Fibroblast of villous mesenchyme (primary cell): Measurements from ENCODE around the gene CELA2B. TPM values are rescaled to one million over a fixed set of nuclear protein-coding genes. Genes with fewer than 3 reads are reported as not detected.
A peak's percentile ranks its signal among the peaks of the same experiment; 100 is the strongest.

ENCODE experiments used
- DNase-seq: peaks from one replicate; pipeline ENCODE4 v3.0.0-alpha.2; 2010; ENCODE audit warnings: low read depth
- H3K4me3 ChIP-seq: 2 replicates; pipeline ENCODE4 v1.5.1; 2011; ENCODE audit warnings: low read depth, mild to moderate bottlenecking, low read length
- CTCF ChIP-seq: IDR thresholded peaks from 2 replicates; pipeline ENCODE4 v1.5.1; 2012; ENCODE audit warnings: low read depth, mild to moderate bottlenecking, low read length; ENCODE audit not compliant: insufficient read depth
- total RNA-seq: library from RNA; depleted of rRNA; stranded (reverse); fragments of >200 nt; gene quantifications from 2 replicates; pipeline ENCODE4 v1.2.3, GENCODE V29; 2012

Gene CELA2B
- total RNA-seq, 1 donor = not detected

DNA sequence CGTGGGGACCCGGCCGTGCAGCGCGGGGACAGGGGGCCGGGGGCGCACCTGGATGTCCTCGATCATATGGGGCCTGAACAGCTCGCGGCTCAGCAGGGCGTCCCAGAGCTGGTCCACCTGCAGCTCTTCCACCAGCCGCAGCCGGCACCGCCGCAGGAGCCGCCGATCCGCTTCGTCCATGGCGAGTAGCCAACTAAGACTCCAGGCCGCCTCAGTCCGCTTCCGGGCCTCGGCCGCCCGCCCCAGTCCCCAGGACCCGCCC is 48.0 kb downstream of the CELA2B start, which contains the start of gene CASP9:
CASP9 (minus strand) TSS at position 195 of the 262 bp plus-strand sequence; CDS start at position 180, 15 bp downstream.
- TF ChIP-seq CTCF = no peak
- peak within 1 kb of the TSS; percentile 76 for H3K4me3 ChIP-seq
- no peak for DNase-seq

- peak overlapping the region; percentile 76 for H3K4me3 ChIP-seq
- TF ChIP-seq CTCF = no peak
Observed at GRCh38 chr1:15524283-15525049, 48.6 kb downstream of the CELA2B start.

GRCh38 chr1:15525050-15526020 is 49.4 kb downstream of the CELA2B start:
- DNase-seq = peak; percentile 11
- no peak for TF ChIP-seq CTCF
- peak overlapping the region; percentile 65 for H3K4me3 ChIP-seq

More at GRCh38 chr1:15524283-15525049, 48.6 kb downstream of the CELA2B start:
- DNase-seq = peak; percentile 100

GRCh38 chr1:15526021-15526489 is 50.2 kb downstream of the CELA2B start:
- no peak for TF ChIP-seq CTCF
- no peak for DNase-seq
- peak overlapping the region; percentile 65 for H3K4me3 ChIP-seq

- DNase-seq = peak; percentile 100
- peak; percentile 23 for TF ChIP-seq CTCF
- H3K4me3 ChIP-seq = peak within 1 kb of the TSS; percentile 90
Observed at GRCh38 chr1:15526490-15527339, 50.8 kb downstream of the CELA2B start, which contains the start of gene DNAJC16. TSS of gene DNAJC16 (plus strand) at chr1:15526848. CDS start at chr1:15529106, 2,258 bp downstream.

- TF ChIP-seq CTCF = no peak
- no peak overlapping the region for H3K4me3 ChIP-seq
- no peak for DNase-seq
Observed at GRCh38 chr1:15531003-15531402, 55.1 kb downstream of the CELA2B start.
